H1 (cell line): ENCODE results near the gene PAFAH1B1. TPM values are rescaled to one million over a fixed set of nuclear protein-coding genes. Genes with fewer than 3 reads are reported as not detected.
A peak's percentile ranks its signal among the peaks of the same experiment; 100 is the strongest.

Experiments
- CTCF ChIA-PET: fragments of 300-600 bp; sonication (Branson Sonifier 250); formaldehyde crosslinking; loops from one replicate; lab custom pipeline; 2021; ENCODE audit not compliant: partially characterized antibody; lab: Charles Lee
- POLR2A ChIA-PET: fragments of 300-600 bp; sonication (Branson Sonifier 250); formaldehyde crosslinking; loops from one replicate; lab custom pipeline; 2021; ENCODE audit warnings: inconsistent platforms; ENCODE audit not compliant: partially characterized antibody; lab: Charles Lee
- DNase-seq, 2 experiments: peaks; one replicate each; pipeline versions ENCODE4 v3.0.0 to v3.0.0-alpha.2; 2010 to 2022; ENCODE audit warnings: low spot score in 2 of 2, low read depth in 1 of 2, mixed read lengths in 1 of 2
- FAIRE-seq: peaks from 2 replicates; lab custom pipeline; 2011; peaks lifted over from hg19 to GRCh38; lab: Jason Lieb, UNC
- H2AFZ ChIP-seq: 2 replicates; pipeline ENCODE4 v1.8.1; 2012; ENCODE audit warnings: low read length, inconsistent platforms
- H2AK5ac ChIP-seq: 2 replicates; pipeline ENCODE4 v1.6.1; 2013; ENCODE audit warnings: low read depth, low read length
- H2BK120ac ChIP-seq: replicated peaks from 2 replicates; pipeline ENCODE3; 2013; ENCODE audit warnings: low read depth, low read length, inconsistent platforms
- H2BK12ac ChIP-seq: 2 replicates; pipeline ENCODE4 v1.6.1; 2013; ENCODE audit warnings: low read depth, low read length
- H2BK15ac ChIP-seq: 2 replicates; pipeline ENCODE4 v1.6.1; 2013; ENCODE audit warnings: low read length
- H2BK20ac ChIP-seq: 2 replicates; pipeline ENCODE4 v1.6.1; 2013; ENCODE audit warnings: low read length
- H2BK5ac ChIP-seq: 2 replicates; pipeline ENCODE4 v1.6.1; 2013; ENCODE audit warnings: low read depth, low read length
- H3K14ac ChIP-seq: 2 replicates; pipeline ENCODE4 v1.6.1; 2013; ENCODE audit warnings: inconsistent platforms; ENCODE audit not compliant: insufficient read length
- H3K18ac ChIP-seq: 2 replicates; pipeline ENCODE4 v1.6.1; 2013; ENCODE audit warnings: low read length; ENCODE audit errors: extremely low read depth
- H3K23ac ChIP-seq: 2 replicates; pipeline ENCODE4 v1.6.1; 2013; ENCODE audit warnings: inconsistent platforms; ENCODE audit not compliant: insufficient read length
- H3K23me2 ChIP-seq: 2 replicates; pipeline ENCODE4 v1.6.1; 2013; ENCODE audit warnings: low read depth, low read length
- H3K27ac ChIP-seq: 2 replicates; pipeline ENCODE4 v1.6.1; 2011; ENCODE audit warnings: low read depth, low read length, inconsistent platforms
- H3K27me3 ChIP-seq, 4 experiments: replicated peaks in 1 of 4; 1 replicate in 1 of 4; 2 replicates in 3 of 4; pipeline versions ENCODE4 v1.6.1 to v1.8.1; 2011 to 2013; ENCODE audit warnings: low read length in 3 of 4, mild to moderate bottlenecking in 3 of 4, inconsistent platforms in 2 of 4, mixed read lengths in 2 of 4, moderate library complexity in 1 of 4; ENCODE audit not compliant: control insufficient read depth in 3 of 4, insufficient read depth in 3 of 4; ENCODE audit errors: extremely low read depth in 1 of 4
- H3K36me3 ChIP-seq, 4 experiments: 2 replicates each; pipeline versions ENCODE4 v1.6.1 to v1.8.1; 2011 to 2013; ENCODE audit warnings: mild to moderate bottlenecking in 4 of 4, low read length in 3 of 4, moderate library complexity in 2 of 4, control low read depth in 1 of 4, inconsistent platforms in 1 of 4; ENCODE audit not compliant: insufficient read depth in 4 of 4, control insufficient read depth in 2 of 4
- H3K4ac ChIP-seq: replicated peaks from 2 replicates; pipeline ENCODE3; 2013; ENCODE audit warnings: low read length, low read depth, mixed read lengths, inconsistent platforms; ENCODE audit not compliant: insufficient read length
- H3K4me1 ChIP-seq, 4 experiments: replicated peaks in 1 of 4; 1 replicate in 1 of 4; 2 replicates in 3 of 4; pipeline versions ENCODE4 v1.6.1 to v1.8.1; 2011 to 2013; ENCODE audit warnings: low read length in 3 of 4, inconsistent platforms in 2 of 4, mixed read lengths in 1 of 4; ENCODE audit not compliant: insufficient read depth in 4 of 4, control insufficient read depth in 3 of 4
- H3K4me2 ChIP-seq, 2 experiments: 2 replicates each; pipeline versions ENCODE4 v1.6.1 to v1.8.1; 2011 to 2013; ENCODE audit warnings: low read depth in 2 of 2, low read length in 2 of 2, control low read depth in 1 of 2, inconsistent platforms in 1 of 2, mild to moderate bottlenecking in 1 of 2; ENCODE audit not compliant: insufficient read depth in 1 of 2
- H3K4me3 ChIP-seq, 4 experiments: fragments of 200-600, 300-600 bp in 1 of 4; sonication (generic), shearing (Covaris generic), sonication (Bioruptor Twin) in 1 of 4; 2 replicates each; pipeline versions ENCODE4 v1.5.1 to v1.8.1; 2011 to 2016; ENCODE audit warnings: low read length in 4 of 4, low read depth in 3 of 4, control low read depth in 2 of 4, inconsistent platforms in 2 of 4, mild to moderate bottlenecking in 2 of 4, mixed read lengths in 1 of 4, moderate library complexity in 1 of 4; ENCODE audit not compliant: insufficient read depth in 2 of 4; ENCODE audit errors: extremely low read depth in 1 of 4
- H3K56ac ChIP-seq: replicated peaks from 2 replicates; pipeline ENCODE3; 2013; ENCODE audit warnings: low read depth, mild to moderate bottlenecking, mixed read lengths, low read length, inconsistent platforms; ENCODE audit not compliant: insufficient read length
- H3K79me1 ChIP-seq: 2 replicates; pipeline ENCODE4 v1.6.1; 2013; ENCODE audit warnings: low read depth, low read length, control low read depth
- H3K79me2 ChIP-seq, 2 experiments: 2 replicates each; pipeline versions ENCODE4 v1.6.1 to v1.8.1; 2012 to 2013; ENCODE audit warnings: low read length in 2 of 2, mild to moderate bottlenecking in 2 of 2, inconsistent platforms in 1 of 2; ENCODE audit not compliant: insufficient read depth in 2 of 2, control insufficient read depth in 1 of 2
- H3K9ac ChIP-seq, 4 experiments: replicated peaks in 1 of 4; 1 replicate in 1 of 4; 2 replicates in 3 of 4; pipeline versions ENCODE4 v1.6.1 to v1.8.1; 2011 to 2013; ENCODE audit warnings: low read depth in 3 of 4, low read length in 3 of 4, control low read depth in 2 of 4, mild to moderate bottlenecking in 2 of 4, moderate library complexity in 2 of 4, inconsistent platforms in 1 of 4; ENCODE audit errors: extremely low read depth in 1 of 4
- H3K9me3 ChIP-seq, 2 experiments: 2 replicates each; pipeline versions ENCODE4 v1.6.1 to v1.8.1; 2012 to 2013; ENCODE audit warnings: mild to moderate bottlenecking in 2 of 2, moderate library complexity in 2 of 2, control low read depth in 1 of 2, inconsistent platforms in 1 of 2, low read depth in 1 of 2, low read length in 1 of 2, mixed read lengths in 1 of 2; ENCODE audit not compliant: insufficient read depth in 2 of 2
- H4K20me1 ChIP-seq, 2 experiments: replicated peaks in 1 of 2; 2 replicates each; pipeline versions ENCODE3 to v1.8.1; 2011 to 2013; ENCODE audit warnings: inconsistent platforms in 2 of 2, low read length in 2 of 2, mild to moderate bottlenecking in 1 of 2; ENCODE audit not compliant: insufficient read depth in 2 of 2, control insufficient read depth in 1 of 2
- H4K5ac ChIP-seq: 2 replicates; pipeline ENCODE4 v1.6.1; 2013; ENCODE audit warnings: low read length, low read depth, mixed read lengths, inconsistent platforms; ENCODE audit not compliant: insufficient read length
- H4K8ac ChIP-seq: 2 replicates; pipeline ENCODE4 v1.8.0; 2013; ENCODE audit warnings: mild to moderate bottlenecking, moderate library complexity, low read length, inconsistent platforms; ENCODE audit not compliant: insufficient read depth; ENCODE audit errors: extremely low read depth
- H4K91ac ChIP-seq: replicated peaks from 2 replicates; pipeline ENCODE3; 2013; ENCODE audit warnings: low read length, mixed read lengths, inconsistent platforms; ENCODE audit not compliant: insufficient read length
- ATF3 ChIP-seq: IDR thresholded peaks from 2 replicates; pipeline ENCODE4 v1.6.1; 2011; ENCODE audit warnings: low read depth, mild to moderate bottlenecking, low read length; ENCODE audit not compliant: insufficient read depth
- CHD2 ChIP-seq: IDR thresholded peaks from 2 replicates; pipeline ENCODE4 v1.6.1; 2012; ENCODE audit warnings: low read length, improper control_type of control experiment
- POLR2A ChIP-seq, 2 experiments: IDR thresholded peaks; 1 replicate in 1 of 2; 2 replicates in 1 of 2; pipeline ENCODE4 v1.6.1; 2011; ENCODE audit warnings: low read depth in 2 of 2, low read length in 2 of 2, mild to moderate bottlenecking in 2 of 2; ENCODE audit errors: control extremely low read depth in 1 of 2
- SIN3A ChIP-seq, 2 experiments: IDR thresholded peaks in 1 of 2; conservative IDR thresholded peaks in 1 of 2; 2 replicates each; pipeline ENCODE4 v1.6.1; 2011 to 2012; ENCODE audit warnings: low read length in 2 of 2, improper control_type of control experiment in 1 of 2, low read depth in 1 of 2, mild to moderate bottlenecking in 1 of 2
- SIRT6 ChIP-seq: IDR thresholded peaks from one replicate; pipeline ENCODE4 v1.7.1; 2012; ENCODE audit warnings: low read length, inconsistent platforms
- SRF ChIP-seq: IDR thresholded peaks from 2 replicates; pipeline ENCODE4 v1.6.1; 2011; ENCODE audit warnings: mild to moderate bottlenecking, low read depth, low read length, moderate library complexity
- TBP ChIP-seq: IDR thresholded peaks from 2 replicates; pipeline ENCODE4 v1.6.1; 2011; ENCODE audit warnings: low read depth, low read length, improper control_type of control experiment
- ZNF274 ChIP-seq: IDR thresholded peaks from 2 replicates; pipeline ENCODE4 v1.7.0; 2012; ENCODE audit warnings: low read length, borderline replicate concordance; ENCODE audit errors: extremely low read depth
- WGBS, 2 experiments: shearing (Covaris generic) in 1 of 2; methylation state at CpG; one replicate each; pipeline versions ENCODE4 v1.1.6 to v1.1.7; 2013 to 2015; ENCODE audit warnings: low lambda C conversion rate in 2 of 2, mixed read lengths in 2 of 2, inconsistent platforms in 1 of 2, low coverage in 1 of 2, missing lambda C conversion rate in 1 of 2; ENCODE audit not compliant: insufficient replicate concordance in 2 of 2, insufficient coverage in 1 of 2, insufficient read length in 1 of 2; ENCODE audit errors: extremely low coverage in 1 of 2, missing lambda C conversion rate in 1 of 2; 5-methylcytosine and 5-hydroxymethylcytosine counted together
- polyA plus RNA-seq, 7 experiments: library from polyadenylated mRNA; depleted of rRNA in 3 of 7; stranded (reverse) in 5 of 7; unstranded in 2 of 7; fragments of >200 nt in 5 of 7; fragments of 200-250 nt in 2 of 7; gene quantifications; 1 replicate in 5 of 7; 2 replicates in 1 of 7; 4 replicates in 1 of 7; pipeline versions ENCODE4 v1.2.1 to v1.2.3, GENCODE V29; 2011 to 2013; ENCODE audit warnings: missing spikeins in 2 of 7, mixed read lengths in 2 of 7
- total RNA-seq: library from RNA; stranded (reverse); fragmentation: NEBNext Ultra II Directional; extraction: Animal tissue kit (Norgen Biotek cat#: 25700); gene quantifications from 2 replicates; pipeline ENCODE4 v1.2.1, GENCODE V29; 2021
- TF ChIP-seq, protein P1 (sequence below), 3 experiments: IDR thresholded peaks; 1 replicate in 2 of 3; 2 replicates in 1 of 3; pipeline versions ENCODE4 v1.5.1 to v1.6.1; 2011; ENCODE audit warnings: low read length in 3 of 3, mild to moderate bottlenecking in 3 of 3, inconsistent platforms in 2 of 3, low read depth in 1 of 3, moderate library complexity in 1 of 3; ENCODE audit not compliant: insufficient read depth in 1 of 3; ENCODE audit errors: control extremely low read depth in 1 of 3

The PAFAH1B1 gene
- total and polyA plus RNA-seq, 2 of the 8 experiments (the other 6 are each of a cell fraction or from before 2014, with no cell fraction given) = 42.0 to 152 TPM

- H3K79me1 ChIP-seq = no peaks in the 10 kb centered on the region
- no peak overlapping the region for H4K5ac ChIP-seq
- no peak overlapping the region for H2BK5ac ChIP-seq
- no peaks in the 10 kb centered on the region for H3K9me3 ChIP-seq
- H2AK5ac ChIP-seq = no peak overlapping the region
- no peaks in the 10 kb centered on the region for H3K36me3 ChIP-seq
- H3K56ac ChIP-seq = no peak overlapping the region
- no peak overlapping the region for H4K91ac ChIP-seq
- H3K4me1 ChIP-seq = peaks cover 3 to 21% (median 9%) of the 10 kb centered on the region in 4 experiments
- H3K4me3 ChIP-seq = no peak overlapping the region
- no peak overlapping the region; a peak in 1 of 4 replicates for H3K4me2 ChIP-seq
- H3K23ac ChIP-seq = no peak overlapping the region
- WGBS, 2 experiments = 86% methylated on average over 9 of the region's 10 CpGs; no CpG with 5 or more reads in 1 of the 2 experiments
- H4K8ac ChIP-seq = no peak overlapping the region
- H3K79me2 ChIP-seq = no peaks in the 10 kb centered on the region
- FAIRE-seq (no peak), DNase-seq (no peak)
- no peak overlapping the region for H3K4ac ChIP-seq
- no peak overlapping the region for H2BK15ac ChIP-seq
- H2BK120ac ChIP-seq = no peak overlapping the region
- H3K18ac ChIP-seq = no peak overlapping the region; the same call in 1 of the 2 replicates
- no peak overlapping the region for H3K14ac ChIP-seq
- peaks cover 9% of the 10 kb centered on the region; the same call in 1 of the 2 replicates for H3K23me2 ChIP-seq
- no peak overlapping the region for H3K9ac ChIP-seq
- TF ChIP-seq, protein P1, sequence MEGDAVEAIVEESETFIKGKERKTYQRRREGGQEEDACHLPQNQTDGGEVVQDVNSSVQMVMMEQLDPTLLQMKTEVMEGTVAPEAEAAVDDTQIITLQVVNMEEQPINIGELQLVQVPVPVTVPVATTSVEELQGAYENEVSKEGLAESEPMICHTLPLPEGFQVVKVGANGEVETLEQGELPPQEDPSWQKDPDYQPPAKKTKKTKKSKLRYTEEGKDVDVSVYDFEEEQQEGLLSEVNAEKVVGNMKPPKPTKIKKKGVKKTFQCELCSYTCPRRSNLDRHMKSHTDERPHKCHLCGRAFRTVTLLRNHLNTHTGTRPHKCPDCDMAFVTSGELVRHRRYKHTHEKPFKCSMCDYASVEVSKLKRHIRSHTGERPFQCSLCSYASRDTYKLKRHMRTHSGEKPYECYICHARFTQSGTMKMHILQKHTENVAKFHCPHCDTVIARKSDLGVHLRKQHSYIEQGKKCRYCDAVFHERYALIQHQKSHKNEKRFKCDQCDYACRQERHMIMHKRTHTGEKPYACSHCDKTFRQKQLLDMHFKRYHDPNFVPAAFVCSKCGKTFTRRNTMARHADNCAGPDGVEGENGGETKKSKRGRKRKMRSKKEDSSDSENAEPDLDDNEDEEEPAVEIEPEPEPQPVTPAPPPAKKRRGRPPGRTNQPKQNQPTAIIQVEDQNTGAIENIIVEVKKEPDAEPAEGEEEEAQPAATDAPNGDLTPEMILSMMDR (IDR thresholded peaks at IDR 0.05; ENCODE audit: control extremely low read depth in 1 of 3, insufficient read depth in 1 of 3, low read depth in 1 of 3, low read length in 3 of 3) = no peak
- TF ChIP-seq ATF3 (no peak), SRF (no peak), SIN3A (conservative IDR thresholded peaks at IDR 0.05 in 1 of 2, IDR thresholded peaks at IDR 0.05 in 1 of 2; ENCODE audit: low read depth in 1 of 2, low read length in 2 of 2) (no peak), SIRT6 (no peak), POLR2A (IDR thresholded peaks at IDR 0.05; ENCODE audit: control extremely low read depth in 1 of 2, low read depth in 2 of 2, low read length in 2 of 2) (no peak), CHD2 (no peak), TBP (no peak), ZNF274 (no peak)
- H3K27ac ChIP-seq = no peak overlapping the region; the same call in 1 of the 2 replicates
- H2BK20ac ChIP-seq = no peak overlapping the region
- peaks cover 2% of the 10 kb centered on the region in 2 experiments for H4K20me1 ChIP-seq
- ChIA-PET CTCF (interaction anchor here (0.6 to 10.0 kb wide), 7 partner anchors 9 to 250 kb away, joined by 3 to 62 read pairs (median 4); no protein-coding TSS in a partner anchor), POLR2A (interaction anchor here (0.9 to 3.4 kb wide), 7 partner anchors 8 to 325 kb away, joined by 3 to 23 read pairs (median 6); no protein-coding TSS in a partner anchor)
- 0 out of 2 replicates have a peak overlapping the region, but pooled peaks have one; percentile 33 for H2BK12ac ChIP-seq
- no peak overlapping the region for H2AFZ ChIP-seq
- H3K27me3 ChIP-seq = peaks cover 0 to 4% (median 2%) of the 10 kb centered on the region in 4 experiments; a peak in 1 of 7 replicates
Observed at GRCh38 chr17:2722611-2723010, 129.2 kb downstream of the PAFAH1B1 start.
